ENCODE measurements around the gene PPP4R4.

- TF ChIP-seq CTCF (IDR thresholded peaks at IDR 0.05) = no peak
- TF ChIP-seq EZH2phosphoT487 (IDR thresholded peaks at IDR 0.05) = no peak
- no peak for TF ChIP-seq EZH2 (IDR thresholded peaks at IDR 0.05)
These were observed 116.1 kb downstream of the PPP4R4 start for GRCh38 chr14:94290197-94290596.
